Glutamatergic neuron (in vitro differentiated cells): Measurements from ENCODE around the gene OPTC. TPM values are rescaled to one million over a fixed set of nuclear protein-coding genes. Genes with fewer than 3 reads are reported as not detected.
A peak's percentile ranks its signal among the peaks of the same experiment; 100 is the strongest.

Experiments used
- DNase-seq: peaks from one replicate; pipeline ENCODE4 v3.0.0; 2022
- H3K27ac Mint-ChIP-seq: one replicate; pipeline ENCODE4 v1.8.0; 2020; ENCODE audit warnings: mild to moderate bottlenecking, mixed read lengths, inconsistent platforms; ENCODE audit not compliant: unreplicated experiment
- H3K27me3 Mint-ChIP-seq: one replicate; pipeline ENCODE4 v1.8.0; 2020; ENCODE audit warnings: mild to moderate bottlenecking, moderate library complexity, mixed read lengths, inconsistent platforms; ENCODE audit not compliant: unreplicated experiment
- H3K36me3 Mint-ChIP-seq: one replicate; pipeline ENCODE4 v1.8.0; 2020; ENCODE audit warnings: mild to moderate bottlenecking, mixed read lengths, inconsistent platforms; ENCODE audit not compliant: unreplicated experiment
- H3K4me1 Mint-ChIP-seq: one replicate; pipeline ENCODE4 v1.8.0; 2020; ENCODE audit warnings: mild to moderate bottlenecking, low read depth, mixed read lengths, inconsistent platforms; ENCODE audit not compliant: unreplicated experiment
- H3K4me3 Mint-ChIP-seq: one replicate; pipeline ENCODE4 v1.8.0; 2020; ENCODE audit warnings: mild to moderate bottlenecking, mixed read lengths, inconsistent platforms; ENCODE audit not compliant: unreplicated experiment
- H3K9me3 Mint-ChIP-seq: one replicate; pipeline ENCODE4 v1.8.0; 2020; ENCODE audit warnings: mild to moderate bottlenecking, moderate library complexity, mixed read lengths, inconsistent platforms; ENCODE audit not compliant: unreplicated experiment
- total RNA-seq: library from RNA; stranded (reverse); fragmentation: NEBNext Ultra II Directional; extraction: Animal tissue kit (Norgen Biotek cat#: 25700); gene quantifications from one replicate; pipeline ENCODE4 v1.2.1, GENCODE V29; 2021; ENCODE audit not compliant: unreplicated experiment
- TF ChIP-seq, protein P1 (sequence below): fragments of 200-600 bp; sonication (generic); IDR thresholded peaks from one replicate; pipeline ENCODE4 v1.5.0; 2021; ENCODE audit not compliant: partially characterized antibody, unreplicated experiment

OPTC gene
- total RNA-seq, 1 donor from 2014 or later, result not detected

GRCh38 chr1:203507759-203508158 lies 13.8 kb downstream of the OPTC start:
- H3K27me3 Mint-ChIP-seq, result peaks cover 8% of the 10 kb centered on the region
- no peak overlapping the region for H3K27ac Mint-ChIP-seq
- TF ChIP-seq, protein P1, sequence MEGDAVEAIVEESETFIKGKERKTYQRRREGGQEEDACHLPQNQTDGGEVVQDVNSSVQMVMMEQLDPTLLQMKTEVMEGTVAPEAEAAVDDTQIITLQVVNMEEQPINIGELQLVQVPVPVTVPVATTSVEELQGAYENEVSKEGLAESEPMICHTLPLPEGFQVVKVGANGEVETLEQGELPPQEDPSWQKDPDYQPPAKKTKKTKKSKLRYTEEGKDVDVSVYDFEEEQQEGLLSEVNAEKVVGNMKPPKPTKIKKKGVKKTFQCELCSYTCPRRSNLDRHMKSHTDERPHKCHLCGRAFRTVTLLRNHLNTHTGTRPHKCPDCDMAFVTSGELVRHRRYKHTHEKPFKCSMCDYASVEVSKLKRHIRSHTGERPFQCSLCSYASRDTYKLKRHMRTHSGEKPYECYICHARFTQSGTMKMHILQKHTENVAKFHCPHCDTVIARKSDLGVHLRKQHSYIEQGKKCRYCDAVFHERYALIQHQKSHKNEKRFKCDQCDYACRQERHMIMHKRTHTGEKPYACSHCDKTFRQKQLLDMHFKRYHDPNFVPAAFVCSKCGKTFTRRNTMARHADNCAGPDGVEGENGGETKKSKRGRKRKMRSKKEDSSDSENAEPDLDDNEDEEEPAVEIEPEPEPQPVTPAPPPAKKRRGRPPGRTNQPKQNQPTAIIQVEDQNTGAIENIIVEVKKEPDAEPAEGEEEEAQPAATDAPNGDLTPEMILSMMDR, result no peak

GRCh38 chr1:203508463-203509073 lies 14.6 kb downstream of the OPTC start:
- DNase-seq, result no peak
- H3K9me3 Mint-ChIP-seq, result peaks cover 4% of the 10 kb centered on the region
- no peak overlapping the region for H3K4me3 Mint-ChIP-seq
- H3K4me1 Mint-ChIP-seq, result peaks cover 31% of the 10 kb centered on the region
- no peaks in the 10 kb centered on the region for H3K36me3 Mint-ChIP-seq
- peak overlapping the region; percentile 55 for H3K27ac Mint-ChIP-seq
- TF ChIP-seq, protein P1, result no peak
- H3K27me3 Mint-ChIP-seq, result peaks cover 9% of the 10 kb centered on the region

More at GRCh38 chr1:203507759-203508158, 13.8 kb downstream of the OPTC start:
- peaks cover 26% of the 10 kb centered on the region for H3K4me1 Mint-ChIP-seq
- DNase-seq, result no peak
- no peak overlapping the region for H3K4me3 Mint-ChIP-seq
- peaks cover 4% of the 10 kb centered on the region for H3K9me3 Mint-ChIP-seq
- no peaks in the 10 kb centered on the region for H3K36me3 Mint-ChIP-seq

- Mint-ChIP-seq H3K27me3 (peaks cover 8% of the 10 kb centered on the region), H3K4me3 (no peak overlapping the region), H3K4me1 (peaks cover 31% of the 10 kb centered on the region), H3K27ac (peak overlapping the region; percentile 55), H3K9me3 (peaks cover 4% of the 10 kb centered on the region), H3K36me3 (no peaks in the 10 kb centered on the region)
- no peak for DNase-seq
- TF ChIP-seq, protein P1, result no peak
Observed at GRCh38 chr1:203509135-203509534, 15.2 kb downstream of the OPTC start.

GRCh38 chr1:203511513-203511912 lies 17.6 kb downstream of the OPTC start:
- TF ChIP-seq, protein P1, result no peak
- Mint-ChIP-seq H3K27ac (no peak overlapping the region), H3K36me3 (no peaks in the 10 kb centered on the region), H3K9me3 (peaks cover 7% of the 10 kb centered on the region), H3K4me1 (peaks cover 32% of the 10 kb centered on the region), H3K4me3 (no peak overlapping the region), H3K27me3 (peaks cover 12% of the 10 kb centered on the region)
- DNase-seq, result no peak

DNA sequence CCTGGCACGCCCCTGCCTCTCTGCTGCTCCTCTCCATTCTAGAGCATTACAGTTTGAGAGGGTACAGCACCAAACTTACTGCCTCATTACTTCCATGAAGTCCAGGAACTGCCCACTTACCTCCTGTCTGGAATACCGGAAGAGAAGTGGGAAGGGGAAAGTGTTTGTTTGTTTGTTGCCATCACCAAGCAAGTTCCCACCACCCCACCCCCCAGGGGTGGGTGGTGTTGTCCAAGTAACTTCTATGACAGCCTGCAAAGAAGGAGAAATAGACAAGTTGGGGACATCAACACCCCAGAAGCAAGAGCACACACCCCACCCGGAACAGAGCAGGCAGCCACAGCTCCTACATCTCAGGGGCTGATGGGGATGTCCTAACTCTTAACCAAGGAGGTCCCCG lies 18.0 kb downstream of the OPTC start:
- H3K9me3 Mint-ChIP-seq, result peaks cover 7% of the 10 kb centered on the region
- peaks cover 32% of the 10 kb centered on the region for H3K4me1 Mint-ChIP-seq
- H3K4me3 Mint-ChIP-seq, result no peak overlapping the region
- peaks cover 12% of the 10 kb centered on the region for H3K27me3 Mint-ChIP-seq
- H3K27ac Mint-ChIP-seq, result no peak overlapping the region
- TF ChIP-seq, protein P1, result no peak
- DNase-seq, result no peak
- H3K36me3 Mint-ChIP-seq, result no peaks in the 10 kb centered on the region
